HG02981 (cell line): ENCODE data around the gene ACADL.
"Not testable (repeated sequence)": the region's sequence is repeated elsewhere in the genome, so short reads cannot be mapped to it uniquely, and the experiment has no call there.

Source experiments
- ATAC-seq: cut with Tn5 transposase; IDR thresholded peaks from one replicate; pipeline ENCODE4 v1.9.1; 2021; ENCODE audit warnings: mild to moderate bottlenecking, moderate library complexity; ENCODE audit not compliant: unreplicated experiment

The ACADL gene

DNA sequence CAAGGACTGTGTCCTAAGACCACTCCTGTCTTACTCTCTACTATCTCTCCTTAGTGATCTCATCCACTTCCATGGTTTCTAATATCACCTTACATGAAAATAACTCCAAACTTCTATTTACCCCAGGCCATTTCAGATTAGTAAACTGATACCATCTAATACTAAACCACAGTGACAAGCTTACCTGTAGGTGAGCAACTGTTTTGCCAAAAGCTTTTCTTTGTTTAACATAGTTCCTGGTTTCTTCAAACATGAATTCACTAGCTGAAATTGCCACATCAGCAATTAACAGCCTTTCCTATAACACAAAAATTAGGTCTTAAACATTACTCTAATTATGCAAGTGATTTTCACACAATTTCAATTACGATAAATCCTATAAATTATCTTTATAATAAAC is 22.1 kb downstream of the ACADL start:
- no peak for ATAC-seq

GRCh38 chr2:210199854-210200253 is 25.4 kb downstream of the ACADL start:
- ATAC-seq = no peak

GRCh38 chr2:210199186-210199765 is 26.0 kb downstream of the ACADL start:
- ATAC-seq = no peak

GRCh38 chr2:210198326-210198725 is 26.9 kb downstream of the ACADL start:
- no peak for ATAC-seq

GRCh38 chr2:210197720-210198119 is 27.5 kb downstream of the ACADL start:
- no peak for ATAC-seq

- no peak for ATAC-seq
Measured at GRCh38 chr2:210195101-210195852, 30.0 kb downstream of the ACADL start.

- peak; percentile 53 for ATAC-seq
Measured at GRCh38 chr2:210190345-210190744, 34.9 kb downstream of the ACADL start.

GRCh38 chr2:210189452-210190138 is 35.7 kb downstream of the ACADL start:
- peak; percentile 66 for ATAC-seq

- no peak for ATAC-seq
Measured at GRCh38 chr2:210188755-210189154, 36.5 kb downstream of the ACADL start.

- no peak for ATAC-seq
Measured at GRCh38 chr2:210188190-210188589, 37.1 kb downstream of the ACADL start.

GRCh38 chr2:210183936-210184335 is 41.3 kb downstream of the ACADL start:
- ATAC-seq = not testable (repeated sequence)

GRCh38 chr2:210181606-210182088 is 43.6 kb downstream of the ACADL start:
- ATAC-seq = not testable (repeated sequence)

- not testable (repeated sequence) for ATAC-seq
Measured at GRCh38 chr2:210181033-210181605, 44.1 kb downstream of the ACADL start.

DNA sequence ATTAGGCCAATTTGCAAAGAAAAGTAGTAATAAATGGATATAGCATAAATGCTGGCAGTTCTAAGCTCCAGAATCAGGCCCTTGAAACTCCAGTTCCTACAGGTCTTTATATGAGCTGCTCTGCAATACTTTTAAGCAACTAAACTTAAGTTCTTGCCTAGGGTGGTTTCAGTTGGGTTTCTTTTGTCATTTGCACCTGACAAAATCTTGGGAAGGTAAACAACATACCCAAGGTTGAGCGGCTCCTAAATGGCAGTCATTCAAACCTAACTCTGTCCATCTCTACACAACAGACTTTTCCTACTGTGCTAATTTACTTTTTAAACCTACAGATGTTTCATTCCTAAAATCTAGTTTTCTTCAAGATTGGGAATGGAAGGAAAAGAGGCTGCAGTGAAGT is 44.8 kb downstream of the ACADL start:
- no peak for ATAC-seq

GRCh38 chr2:210179351-210179990 is 45.8 kb downstream of the ACADL start:
- ATAC-seq = no peak

DNA sequence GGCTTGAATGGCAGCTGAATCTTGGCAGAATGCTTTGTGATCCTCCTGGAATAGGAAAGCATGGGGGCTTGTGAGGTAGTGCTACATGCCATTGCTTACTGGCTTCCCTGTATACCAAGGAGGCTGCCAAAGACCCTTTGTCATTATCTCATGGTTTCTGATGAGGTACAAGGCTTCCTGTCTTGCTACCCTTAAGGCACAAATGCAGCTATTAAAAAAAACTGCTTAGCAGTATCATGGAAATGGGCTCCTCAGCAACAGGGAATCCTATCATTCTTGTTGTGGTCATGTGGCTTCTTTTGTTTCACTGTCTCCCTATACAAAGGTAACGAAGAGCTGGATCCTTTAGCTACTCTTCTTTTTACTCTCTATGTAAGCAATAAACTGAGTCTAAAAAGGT is 47.5 kb downstream of the ACADL start:
- no peak for ATAC-seq

GRCh38 chr2:210177115-210177514 is 48.1 kb downstream of the ACADL start:
- ATAC-seq = not testable (repeated sequence)

- no peak for ATAC-seq
Measured at GRCh38 chr2:210174086-210174485, 51.2 kb downstream of the ACADL start.

DNA sequence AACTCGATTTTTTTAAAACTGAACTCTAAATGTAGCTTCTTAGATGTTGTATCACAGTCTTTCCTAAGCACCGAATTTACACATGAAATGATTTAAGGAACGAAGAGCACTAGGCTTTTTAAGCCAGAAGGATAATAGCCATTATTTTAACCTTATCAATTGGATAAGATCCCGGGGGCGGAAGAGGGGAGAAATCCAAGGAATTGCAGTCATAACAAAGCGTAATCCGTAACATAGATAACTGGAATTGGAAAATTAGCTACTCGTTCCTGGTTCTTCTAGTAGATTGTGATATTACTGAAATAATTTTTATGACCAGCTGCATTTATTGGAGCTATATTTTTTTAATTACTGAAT is 53.0 kb downstream of the ACADL start:
- no peak for ATAC-seq

DNA sequence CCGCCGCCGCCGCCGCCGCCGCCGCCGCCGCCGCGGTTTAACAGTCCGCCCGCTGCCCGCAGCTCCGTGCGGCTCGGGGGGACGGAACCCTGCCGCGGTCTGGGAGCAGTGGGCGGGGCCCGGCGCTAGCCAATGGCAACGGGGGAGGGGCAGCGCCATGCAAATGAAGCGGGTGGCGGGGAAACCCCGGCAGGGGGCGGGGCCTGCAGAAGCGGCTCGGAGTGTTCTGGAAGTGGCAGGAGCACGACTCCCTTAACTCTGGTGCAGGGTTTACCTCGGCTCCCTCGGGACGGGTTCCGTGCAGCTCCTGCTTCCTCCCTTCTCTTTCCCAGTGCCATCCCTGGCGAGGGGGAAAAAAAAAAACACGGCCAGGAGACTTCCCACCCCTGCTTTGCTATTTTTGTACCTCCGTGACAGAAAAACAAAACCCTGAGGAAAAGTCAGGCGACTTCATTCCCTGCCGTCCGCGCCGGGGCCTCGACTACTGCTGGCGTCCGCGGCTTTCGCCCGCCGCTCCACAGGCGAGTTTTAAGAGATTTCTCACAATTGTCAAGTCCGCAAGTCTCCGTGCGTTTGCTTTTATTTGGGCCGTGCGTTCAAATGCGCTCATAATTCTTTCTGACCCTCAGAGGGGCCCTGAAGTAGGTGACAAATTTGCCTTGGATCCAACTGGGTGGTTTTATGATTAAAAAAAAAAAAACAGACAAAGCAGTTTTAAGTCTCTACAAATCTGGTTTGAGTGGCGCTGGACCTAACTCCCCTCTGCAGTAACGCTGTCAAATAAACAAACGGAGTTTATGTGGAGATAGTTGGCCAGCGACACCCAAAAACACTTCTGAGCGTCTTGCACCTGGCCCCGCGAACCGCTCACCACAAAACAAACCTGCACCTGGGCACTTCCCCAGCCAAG is 53.7 kb downstream of the ACADL start, which contains the start of gene KANSL1L:
Gene KANSL1L (minus strand): TSS at position 101 of the 910 bp plus-strand sequence. CDS start 16,827 bp downstream, outside the sequence.
- peak; percentile 61 for ATAC-seq
